Neural cell (in vitro differentiated cells): ENCODE measurements around the gene CABLES2.

Experiments
- CTCF ChIP-seq: fragments of 450-650 bp; IDR thresholded peaks from 2 replicates; pipeline ENCODE4 v1.5.1; 2014; ENCODE audit warnings: antibody characterized with exemption, mild to moderate bottlenecking, moderate library complexity; ENCODE audit not compliant: poor library complexity, severe bottlenecking
- EP300 ChIP-seq: fragments of 450-650 bp; conservative IDR thresholded peaks from 2 replicates; pipeline ENCODE4 v1.6.1; 2014; ENCODE audit warnings: antibody characterized with exemption, mild to moderate bottlenecking, moderate library complexity; ENCODE audit not compliant: poor library complexity, severe bottlenecking
- EZH2 ChIP-seq: fragments of 200-600, 300-800 bp; shearing (Covaris generic), sonication (generic); IDR thresholded peaks from 2 replicates; pipeline ENCODE4 v1.6.1; 2014; ENCODE audit warnings: antibody characterized with exemption, low read length, borderline replicate concordance, mild to moderate bottlenecking; ENCODE audit not compliant: insufficient read depth, poor library complexity, severe bottlenecking
- MXI1 ChIP-seq: fragments of 450-650 bp; conservative IDR thresholded peaks from 2 replicates; pipeline ENCODE4 v1.6.1; 2014; ENCODE audit warnings: antibody characterized with exemption, mild to moderate bottlenecking; ENCODE audit not compliant: poor library complexity, severe bottlenecking
- REST ChIP-seq: IDR thresholded peaks from 2 replicates; pipeline ENCODE4 v1.6.1; 2012; ENCODE audit warnings: borderline replicate concordance
- TAF1 ChIP-seq: IDR thresholded peaks from 2 replicates; pipeline ENCODE4 v1.6.1; 2012; ENCODE audit warnings: low read depth

DNA sequence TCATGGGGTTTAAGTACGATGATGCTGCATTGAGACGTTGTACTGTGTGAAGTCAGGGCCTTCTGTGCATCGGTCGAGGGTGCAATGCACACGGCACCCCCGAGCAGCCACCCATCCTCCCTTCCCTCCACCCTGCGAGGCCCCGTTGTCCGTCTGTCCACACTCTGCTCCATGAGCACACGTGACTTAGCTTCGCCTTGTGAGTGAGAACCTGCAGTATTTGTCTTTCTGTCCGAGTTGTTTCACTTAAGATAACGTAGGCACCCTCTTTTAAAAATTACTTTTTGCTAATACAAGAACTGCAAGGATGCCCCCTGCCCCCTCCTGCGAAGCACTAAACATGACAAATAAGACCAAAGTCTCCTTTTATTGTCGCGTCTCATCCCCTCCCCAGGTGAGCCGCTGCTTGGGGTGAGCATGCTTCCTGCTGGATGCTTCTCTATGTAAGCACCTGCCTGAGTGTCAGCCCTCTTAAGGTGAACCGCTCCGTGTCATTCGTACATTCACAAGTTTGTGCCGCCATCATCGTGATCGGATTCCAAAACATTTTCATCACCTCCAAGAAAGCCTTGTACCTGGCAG, 23.9 kb upstream of the CABLES2 start:
- TF ChIP-seq EP300 (no peak), CTCF (no peak), REST (no peak), EZH2 (no peak), TAF1 (no peak), MXI1 (no peak)
